Mucosa of descending colon (tissue), 3 donors: ENCODE measurements around the gene TRAM2. TPM values are rescaled to one million over a fixed set of nuclear protein-coding genes. Genes with fewer than 3 reads are reported as not detected.

Source experiments
- ATAC-seq: fragments of 200-7000 bp; cut with Tn5 transposase; one replicate; pipeline ENCODE4 v1.9.1; 2020; ENCODE audit warnings: mild to moderate bottlenecking, moderate library complexity
- DNase-seq, 3 donors: peaks; one replicate each; pipeline ENCODE4 v3.0.0-alpha.2; 2020
- H3K36me3 ChIP-seq: fragments of 200-600 bp; one replicate; pipeline ENCODE4 v1.8.0; 2021; ENCODE audit warnings: low read depth, mild to moderate bottlenecking
- H3K4me1 ChIP-seq: fragments of 200-600 bp; one replicate; pipeline ENCODE4 v1.8.0; 2021; ENCODE audit warnings: low read depth, mild to moderate bottlenecking
- H3K4me3 ChIP-seq: fragments of 200-600 bp; one replicate; pipeline ENCODE4 v1.8.0; 2021; ENCODE audit warnings: mild to moderate bottlenecking
- H3K9me3 ChIP-seq: fragments of 200-600 bp; one replicate; pipeline ENCODE4 v1.8.0; 2021; ENCODE audit warnings: mild to moderate bottlenecking
- intact Hi-C, 2 donors: fragments of 100-400 bp; cut with DNase I in 1 of 2; cut with micrococcal nuclease in 1 of 2; formaldehyde crosslinking; loops; one replicate each; pipeline versions ENCODE4 v1.11.0 to v1.11.1; 2022; cut with DNase I, micrococcal nuclease
- total RNA-seq, 3 donors: library from RNA; stranded (reverse); fragmentation: NEBNext Ultra II Directional in 2 of 3; extraction: Animal tissue kit (Norgen Biotek cat#: 25700) in 2 of 3; gene quantifications; one replicate each; pipeline versions ENCODE4 v1.2.1 to v1.2.4, GENCODE V29; 2021 to 2023
- TF ChIP-seq, protein P1 (sequence below): fragments of 200-600 bp; IDR thresholded peaks from one replicate; pipeline ENCODE4 v1.8.0; 2022; ENCODE audit warnings: antibody characterized with exemption, mild to moderate bottlenecking
- donor health status: DM: no; HTN: no; CAD: no; lungs with moderate emphysema.
- donor health status: DM: no; HTN: no; CAD: no.
- donor health status: DM: no; HTN: yes; CAD: no.

TRAM2 gene
- total RNA-seq, 3 donors from 2014 or later = 20.3 to 25.0 (median 24.1) TPM

DNA sequence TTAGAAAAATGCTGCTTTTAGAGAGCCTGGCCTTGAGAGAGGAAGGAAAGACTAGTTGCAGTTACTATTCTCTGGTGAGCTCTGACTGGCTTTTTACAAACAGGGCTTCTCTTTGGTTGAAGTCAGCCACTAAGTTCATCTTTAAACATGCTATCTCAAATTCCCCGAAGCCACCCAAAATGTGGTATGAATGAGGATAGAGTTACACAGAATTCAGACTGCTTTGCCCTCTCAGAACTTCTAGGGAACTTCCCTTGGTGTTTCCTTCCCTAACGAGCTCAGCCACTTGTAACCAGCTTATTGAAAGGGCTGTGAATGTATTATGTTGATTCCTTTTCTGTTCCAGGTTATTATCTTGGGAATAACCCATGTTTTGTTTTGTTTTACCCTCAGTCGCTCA is 83.2 kb downstream of the TRAM2 start:
- DNase-seq (no peak), ATAC-seq (no peak)
- no peaks in the 10 kb centered on the region for H3K9me3 ChIP-seq
- no peak overlapping the region for H3K4me3 ChIP-seq
- TF ChIP-seq, protein P1, sequence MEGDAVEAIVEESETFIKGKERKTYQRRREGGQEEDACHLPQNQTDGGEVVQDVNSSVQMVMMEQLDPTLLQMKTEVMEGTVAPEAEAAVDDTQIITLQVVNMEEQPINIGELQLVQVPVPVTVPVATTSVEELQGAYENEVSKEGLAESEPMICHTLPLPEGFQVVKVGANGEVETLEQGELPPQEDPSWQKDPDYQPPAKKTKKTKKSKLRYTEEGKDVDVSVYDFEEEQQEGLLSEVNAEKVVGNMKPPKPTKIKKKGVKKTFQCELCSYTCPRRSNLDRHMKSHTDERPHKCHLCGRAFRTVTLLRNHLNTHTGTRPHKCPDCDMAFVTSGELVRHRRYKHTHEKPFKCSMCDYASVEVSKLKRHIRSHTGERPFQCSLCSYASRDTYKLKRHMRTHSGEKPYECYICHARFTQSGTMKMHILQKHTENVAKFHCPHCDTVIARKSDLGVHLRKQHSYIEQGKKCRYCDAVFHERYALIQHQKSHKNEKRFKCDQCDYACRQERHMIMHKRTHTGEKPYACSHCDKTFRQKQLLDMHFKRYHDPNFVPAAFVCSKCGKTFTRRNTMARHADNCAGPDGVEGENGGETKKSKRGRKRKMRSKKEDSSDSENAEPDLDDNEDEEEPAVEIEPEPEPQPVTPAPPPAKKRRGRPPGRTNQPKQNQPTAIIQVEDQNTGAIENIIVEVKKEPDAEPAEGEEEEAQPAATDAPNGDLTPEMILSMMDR = no peak
- intact Hi-C loops = no loop called here
- H3K36me3 ChIP-seq = no peaks in the 10 kb centered on the region
- H3K4me1 ChIP-seq = no peaks in the 10 kb centered on the region

DNA sequence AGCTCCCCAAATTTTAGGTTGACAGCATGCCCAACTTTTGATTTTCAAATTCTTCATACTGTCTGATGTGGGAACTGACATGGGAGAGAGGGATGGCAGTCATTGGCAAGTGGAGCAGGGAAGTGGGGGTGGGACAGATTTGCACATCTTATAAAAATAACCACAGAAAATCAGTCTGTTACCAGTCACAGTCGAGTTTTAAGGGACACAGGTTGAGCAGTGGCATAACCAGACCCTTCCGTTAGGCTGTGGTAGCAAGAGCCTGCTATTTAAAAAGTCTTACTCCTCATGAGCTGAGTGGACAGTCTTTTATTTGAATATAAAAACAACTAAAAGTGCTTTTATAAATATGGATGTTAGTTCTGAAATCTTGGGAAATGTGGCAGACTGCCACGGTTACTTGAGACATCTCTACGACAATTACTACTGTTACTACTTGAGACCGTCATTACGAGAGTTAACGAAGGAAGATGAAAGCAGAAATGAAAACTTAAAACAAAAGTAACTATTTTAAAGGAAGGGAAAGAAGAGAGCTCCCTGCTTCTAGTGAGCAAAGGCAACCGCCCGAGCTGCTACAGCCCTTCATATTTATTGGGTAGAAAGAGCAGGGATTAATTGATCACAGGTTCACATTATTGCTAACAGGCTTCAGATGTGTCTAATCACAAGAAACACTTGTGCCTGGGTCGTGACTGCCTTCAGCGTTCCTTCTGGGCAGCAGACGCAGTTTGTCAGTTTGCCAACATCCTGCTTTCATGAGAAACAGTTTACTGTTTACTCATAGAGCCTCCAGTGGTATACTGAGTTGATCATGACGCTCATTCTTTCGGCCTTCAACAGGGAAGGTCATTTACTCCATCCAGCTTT is 85.4 kb downstream of the TRAM2 start:
- Histone ChIP-seq H3K4me3 (no peak overlapping the region), H3K9me3 (no peaks in the 10 kb centered on the region), H3K4me1 (no peaks in the 10 kb centered on the region), H3K36me3 (no peaks in the 10 kb centered on the region)
- peak; percentile 36 for ATAC-seq
- TF ChIP-seq, protein P1 = no peak
- DNase-seq = no peak
- intact Hi-C loops = no loop called here

DNA sequence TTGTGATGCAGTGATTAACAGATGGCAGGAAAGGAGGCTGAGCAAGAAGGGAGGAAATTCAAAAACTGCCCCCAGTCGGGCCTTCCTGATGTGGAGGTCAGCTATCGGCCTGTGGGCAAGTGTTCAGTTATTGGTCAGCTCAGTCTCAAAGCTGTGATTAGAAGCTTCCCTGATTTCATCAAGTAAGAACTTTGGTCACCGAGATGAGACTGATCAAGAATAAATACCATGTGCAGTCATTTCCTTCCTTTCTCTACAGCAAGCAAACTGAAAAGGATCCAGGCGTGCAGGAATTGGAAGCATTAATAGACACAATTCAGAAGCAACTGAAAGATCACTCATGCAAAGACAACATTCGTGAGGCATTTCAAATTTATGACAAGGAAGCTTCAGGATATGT is 87.0 kb downstream of the TRAM2 start:
- Histone ChIP-seq H3K4me1 (no peaks in the 10 kb centered on the region), H3K9me3 (no peaks in the 10 kb centered on the region), H3K4me3 (no peak overlapping the region), H3K36me3 (no peaks in the 10 kb centered on the region)
- DNase-seq = no peak
- TF ChIP-seq, protein P1 = no peak
- ATAC-seq = no peak
- intact Hi-C loops = no loop called here

DNA sequence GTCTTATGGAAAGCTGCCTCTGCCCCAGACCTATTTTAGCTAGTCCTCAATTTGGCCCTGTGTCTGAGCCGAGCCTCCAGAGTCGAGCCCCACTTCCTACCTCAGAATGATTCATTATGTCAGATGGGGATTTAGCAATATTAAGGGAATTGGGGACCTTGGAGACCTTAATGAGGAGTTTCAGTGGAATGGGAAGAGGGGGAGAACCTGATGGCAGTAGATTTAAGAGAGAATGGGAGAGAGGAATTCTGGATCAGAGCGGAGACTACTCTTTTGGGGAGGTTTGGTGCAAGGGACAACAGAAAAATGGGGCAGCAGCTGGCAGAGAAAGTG is 93.2 kb downstream of the TRAM2 start:
- Histone ChIP-seq H3K9me3 (no peaks in the 10 kb centered on the region), H3K36me3 (no peaks in the 10 kb centered on the region), H3K4me1 (no peaks in the 10 kb centered on the region), H3K4me3 (no peak overlapping the region)
- ATAC-seq (no peak), DNase-seq (no peak)
- intact Hi-C loops = no loop called here
- TF ChIP-seq, protein P1 = no peak

DNA sequence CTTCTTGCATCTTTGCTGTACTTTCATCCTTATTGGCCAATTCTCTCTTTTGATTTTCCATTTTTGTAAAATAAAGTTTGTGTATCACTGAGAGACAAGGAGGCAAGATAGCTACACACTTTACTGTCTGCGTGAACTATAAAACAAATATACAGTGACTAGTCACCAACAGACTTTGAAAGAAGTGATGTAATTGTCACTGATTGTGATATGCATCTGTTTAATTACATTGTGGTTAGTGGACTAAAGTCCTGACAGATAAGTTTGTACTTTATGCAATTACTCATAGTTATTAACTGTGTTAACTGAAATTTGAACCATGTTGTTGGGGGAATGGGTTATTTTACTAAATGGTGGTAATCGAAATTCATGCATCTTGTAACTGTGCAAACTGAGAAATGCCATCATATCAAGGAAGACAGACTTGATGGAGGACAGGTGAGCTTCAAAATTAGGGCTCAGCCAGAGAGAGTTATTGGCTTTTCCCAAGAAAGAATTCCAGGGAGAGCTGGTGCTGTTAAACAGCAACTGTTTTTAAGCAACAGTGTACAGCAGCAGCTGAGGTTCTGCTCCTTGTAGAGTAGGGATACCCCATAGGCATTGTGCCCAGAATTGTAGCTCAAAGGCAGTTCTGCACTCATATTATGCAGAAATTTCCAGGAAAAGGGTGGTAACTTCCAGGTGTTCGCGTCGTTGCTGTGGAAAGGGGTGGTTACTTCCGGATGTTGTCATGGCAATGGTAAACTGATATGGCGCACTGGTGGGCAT is 93.8 kb downstream of the TRAM2 start:
- no peak for DNase-seq

More for the DNA sequence above, 93.8 kb downstream of the TRAM2 start:
- peak; percentile 13 for ATAC-seq
- intact Hi-C loops = no loop called here
- Histone ChIP-seq H3K4me1 (no peaks in the 10 kb centered on the region), H3K9me3 (no peaks in the 10 kb centered on the region), H3K4me3 (no peak overlapping the region), H3K36me3 (no peaks in the 10 kb centered on the region)
- TF ChIP-seq, protein P1 = no peak
